Fibroblast of pulmonary artery (primary cell): ENCODE results near the gene GRIK4.

Experiments
- DNase-seq: peaks from one replicate; pipeline ENCODE4 v3.0.0-alpha.2; 2010; ENCODE audit warnings: low read depth
- H3K4me3 ChIP-seq: replicated peaks from 2 replicates; pipeline ENCODE4 v1.5.1; 2011; ENCODE audit warnings: low read depth, mild to moderate bottlenecking, control low read depth, low read length, moderate library complexity
- TF ChIP-seq, protein P1 (sequence below): IDR thresholded peaks from 2 replicates; pipeline ENCODE4 v1.5.1; 2011; ENCODE audit warnings: mild to moderate bottlenecking, control low read depth, low read length, inconsistent platforms; ENCODE audit errors: missing control alignments

GRIK4 gene

DNA sequence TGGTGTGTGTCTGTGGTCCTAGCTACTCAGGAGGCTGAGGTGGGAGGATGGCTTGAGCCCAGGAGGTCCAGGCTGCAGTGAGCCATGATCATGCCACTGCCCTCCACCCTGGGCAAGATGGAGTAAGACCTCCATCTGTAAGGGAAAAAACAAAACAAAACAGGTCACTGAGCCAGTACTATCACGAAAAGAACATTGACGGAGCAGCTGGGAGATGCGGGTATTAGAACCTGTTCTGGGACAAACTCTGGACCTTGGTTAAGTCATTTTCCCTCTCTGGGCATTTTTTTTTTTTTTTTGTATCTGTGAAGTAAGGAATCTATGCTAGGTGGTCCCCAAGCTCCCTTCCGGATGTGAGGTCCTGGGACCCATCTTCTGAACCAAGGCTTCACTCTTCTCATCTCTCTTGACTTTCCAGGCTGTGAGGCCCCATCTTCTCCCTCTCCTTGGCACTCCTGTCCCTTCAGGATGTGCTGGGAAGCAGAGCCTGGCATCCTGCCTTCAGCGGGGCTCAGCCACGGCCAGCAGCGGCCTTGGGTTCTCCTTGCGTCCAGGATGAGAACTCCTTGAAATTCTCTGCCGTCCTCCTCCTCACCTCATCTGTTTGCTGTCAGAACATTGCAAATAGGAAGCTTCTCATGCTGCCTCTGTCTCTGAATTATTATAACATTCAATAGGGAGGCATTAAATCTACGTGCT is 130.8 kb downstream of the GRIK4 start:
- TF ChIP-seq, protein P1, sequence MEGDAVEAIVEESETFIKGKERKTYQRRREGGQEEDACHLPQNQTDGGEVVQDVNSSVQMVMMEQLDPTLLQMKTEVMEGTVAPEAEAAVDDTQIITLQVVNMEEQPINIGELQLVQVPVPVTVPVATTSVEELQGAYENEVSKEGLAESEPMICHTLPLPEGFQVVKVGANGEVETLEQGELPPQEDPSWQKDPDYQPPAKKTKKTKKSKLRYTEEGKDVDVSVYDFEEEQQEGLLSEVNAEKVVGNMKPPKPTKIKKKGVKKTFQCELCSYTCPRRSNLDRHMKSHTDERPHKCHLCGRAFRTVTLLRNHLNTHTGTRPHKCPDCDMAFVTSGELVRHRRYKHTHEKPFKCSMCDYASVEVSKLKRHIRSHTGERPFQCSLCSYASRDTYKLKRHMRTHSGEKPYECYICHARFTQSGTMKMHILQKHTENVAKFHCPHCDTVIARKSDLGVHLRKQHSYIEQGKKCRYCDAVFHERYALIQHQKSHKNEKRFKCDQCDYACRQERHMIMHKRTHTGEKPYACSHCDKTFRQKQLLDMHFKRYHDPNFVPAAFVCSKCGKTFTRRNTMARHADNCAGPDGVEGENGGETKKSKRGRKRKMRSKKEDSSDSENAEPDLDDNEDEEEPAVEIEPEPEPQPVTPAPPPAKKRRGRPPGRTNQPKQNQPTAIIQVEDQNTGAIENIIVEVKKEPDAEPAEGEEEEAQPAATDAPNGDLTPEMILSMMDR: no peak
- no peak for DNase-seq
- no peak overlapping the region for H3K4me3 ChIP-seq

DNA sequence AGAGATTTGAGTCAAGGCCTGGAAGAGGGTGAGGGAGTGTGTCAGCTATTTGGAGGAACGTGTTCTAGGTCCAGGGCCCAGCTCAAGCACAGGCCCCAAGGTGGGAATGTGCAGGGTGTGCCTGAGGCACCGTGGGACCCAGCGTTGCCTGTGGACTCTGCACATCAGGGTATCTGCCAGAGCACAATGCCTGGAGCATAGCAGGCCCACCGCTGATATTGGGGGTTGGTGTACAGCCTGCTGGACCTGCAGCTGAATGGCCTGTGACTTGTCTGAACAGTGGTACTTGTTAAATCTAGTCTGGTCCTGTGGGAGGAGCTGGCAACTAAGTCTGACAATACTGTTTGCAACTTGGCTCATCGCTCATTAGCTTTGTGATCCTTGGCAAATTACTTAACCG is 131.7 kb downstream of the GRIK4 start:
- TF ChIP-seq, protein P1: no peak
- no peak for DNase-seq
- no peak overlapping the region for H3K4me3 ChIP-seq

DNA sequence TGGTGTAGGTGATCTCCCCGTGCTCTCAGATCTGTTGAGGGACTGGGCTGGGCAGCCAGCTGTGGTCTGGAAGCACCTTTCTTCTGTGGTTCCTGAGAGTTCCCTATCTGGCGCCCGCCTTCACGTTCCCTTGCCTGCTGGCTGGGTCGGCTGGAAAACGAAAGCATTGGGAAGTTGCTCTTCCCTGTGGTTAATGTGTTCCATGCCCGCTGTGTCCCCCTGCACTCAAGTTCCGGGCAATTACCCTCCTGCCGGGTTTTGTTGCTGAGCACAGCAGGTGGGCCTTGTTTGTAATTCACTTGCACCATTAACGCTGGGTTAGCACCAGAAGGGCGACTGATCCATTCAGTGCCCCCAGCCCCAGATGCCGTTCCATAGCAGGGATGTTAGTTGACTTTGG is 134.1 kb downstream of the GRIK4 start:
- no peak for DNase-seq
- no peak overlapping the region for H3K4me3 ChIP-seq
- TF ChIP-seq, protein P1: no peak

DNA sequence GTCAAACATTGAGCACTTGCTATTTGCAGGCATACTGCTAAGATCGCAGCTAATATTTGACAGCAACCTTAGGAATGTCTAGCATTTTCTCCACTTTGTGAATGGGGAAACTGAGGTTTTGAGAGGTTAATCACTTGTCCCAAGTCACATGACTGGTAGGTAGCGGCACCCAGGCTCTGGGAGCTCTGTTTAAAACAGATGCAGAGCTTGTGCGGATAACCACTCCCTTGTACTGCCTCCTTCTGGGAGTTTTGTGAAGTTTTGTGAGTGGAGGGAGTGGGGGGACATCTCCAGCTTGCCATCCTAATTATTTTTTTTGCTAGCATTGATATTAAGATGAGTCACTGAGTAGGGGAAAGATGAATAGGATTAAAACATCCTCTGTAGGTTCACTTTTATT is 134.7 kb downstream of the GRIK4 start:
- TF ChIP-seq, protein P1: no peak
- DNase-seq: no peak
- no peak overlapping the region for H3K4me3 ChIP-seq

DNA sequence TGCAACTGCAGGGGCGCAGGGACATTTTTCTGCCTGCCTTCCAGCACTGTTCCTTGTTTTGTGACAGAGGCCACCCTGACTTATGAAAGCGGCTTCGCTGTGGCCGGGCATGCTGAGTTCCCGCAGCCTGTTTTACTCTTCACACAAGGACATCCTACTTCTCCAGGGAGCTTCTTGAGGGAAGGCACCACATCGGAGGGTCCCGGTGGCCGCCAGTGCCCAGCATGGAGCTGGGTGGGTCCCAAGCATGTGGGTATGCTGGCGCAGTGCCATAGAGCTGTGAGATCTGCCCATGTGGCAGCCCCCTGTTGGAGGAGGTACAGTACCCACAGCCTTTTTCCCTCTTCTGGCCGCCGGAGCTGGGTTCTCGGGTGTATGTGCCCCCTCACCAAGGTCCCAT is 136.1 kb downstream of the GRIK4 start:
- DNase-seq: no peak
- no peak overlapping the region for H3K4me3 ChIP-seq
- TF ChIP-seq, protein P1: no peak

DNA sequence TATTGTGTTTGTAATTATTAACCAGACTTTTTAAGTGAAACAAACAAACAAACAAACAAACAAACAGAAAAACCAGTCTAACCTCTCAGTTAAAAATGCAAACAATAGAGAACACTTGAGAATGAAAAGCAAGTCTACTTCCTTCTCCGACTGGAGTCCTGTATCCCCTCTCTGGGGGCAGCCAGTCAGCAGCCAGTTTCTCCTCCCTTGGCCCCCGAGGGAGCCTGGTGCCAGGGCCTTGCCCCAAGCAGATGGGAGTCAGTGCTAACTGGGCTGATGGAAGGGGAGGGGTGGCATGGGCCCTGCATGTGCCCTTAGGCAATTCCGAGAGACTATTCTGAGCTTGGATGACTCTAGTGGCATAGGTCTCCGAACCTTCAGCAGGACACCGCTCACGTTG is 137.2 kb downstream of the GRIK4 start:
- TF ChIP-seq, protein P1: no peak
- H3K4me3 ChIP-seq: no peak overlapping the region
- no peak for DNase-seq

DNA sequence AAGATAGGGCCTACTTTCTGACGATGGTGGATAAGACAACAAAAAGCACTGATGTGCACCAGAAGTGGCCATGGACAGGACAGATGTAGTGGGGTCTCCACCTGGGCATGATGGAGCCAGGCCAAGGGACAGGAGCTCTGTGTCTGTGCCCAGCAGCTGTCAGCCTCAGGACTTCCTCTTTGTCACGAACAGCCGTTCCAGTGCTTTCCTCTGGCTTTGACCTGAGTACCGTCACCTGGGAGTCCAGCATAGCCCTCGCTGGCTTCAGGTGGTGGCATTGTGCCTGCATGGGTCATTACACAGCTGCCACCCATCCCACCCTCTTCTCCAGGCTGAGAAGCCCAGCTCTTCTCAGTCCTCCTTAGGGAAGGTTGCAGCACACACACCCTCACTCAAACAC is 137.8 kb downstream of the GRIK4 start:
- DNase-seq: no peak
- TF ChIP-seq, protein P1: no peak
- no peak overlapping the region for H3K4me3 ChIP-seq
